Measurements from ENCODE around the gene GPT2. TPM values are rescaled to one million over a fixed set of nuclear protein-coding genes. Genes with fewer than 3 reads are reported as not detected.

The GPT2 gene
- total and polyA plus RNA-seq, 2 donors (not counting 3 experiments of a cell fraction or from before 2014, with no cell fraction given): 10.8 to 17.9 TPM

DNA sequence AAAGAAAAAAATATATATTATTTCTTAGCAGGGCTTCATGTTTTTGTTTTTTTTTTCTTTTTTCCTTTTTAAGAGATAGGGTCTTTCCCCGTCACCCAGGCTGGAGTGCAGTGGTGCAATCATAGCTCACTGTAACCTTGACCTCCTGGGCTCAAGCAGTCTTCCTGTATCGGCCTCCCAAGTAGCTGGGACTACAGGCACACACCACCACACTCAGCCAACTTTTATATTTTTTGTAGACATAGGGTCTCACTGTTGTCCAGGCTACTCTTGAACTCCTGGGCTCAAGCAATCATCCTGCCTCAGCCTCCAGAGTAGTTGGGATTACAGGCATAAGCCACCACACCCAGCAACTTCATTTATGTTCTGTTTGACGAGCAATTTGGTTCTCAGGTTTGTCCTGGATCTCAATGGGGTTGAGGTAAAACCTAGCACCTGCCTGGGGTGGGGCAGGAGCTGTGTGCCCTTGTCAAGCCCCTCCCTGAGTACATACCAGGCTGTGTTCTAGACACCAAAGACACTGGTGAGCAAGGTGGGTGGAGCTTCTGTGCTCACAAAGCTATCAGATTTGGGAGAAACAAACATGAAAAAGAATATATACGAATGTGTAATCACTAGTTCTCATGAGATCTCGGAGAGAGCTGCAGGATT lies 19.2 kb downstream of the GPT2 start:
- dilution Hi-C loops (cut with MboI; ENCODE audit: extremely low pct_ligation_motif_present, low sequenced_read_pairs) (no loop called here), intact Hi-C loops (cut with micrococcal nuclease) (no loop called here)
- H3K36me3 ChIP-seq (ENCODE audit: control insufficient read depth in 2 of 2, extremely low read depth in 1 of 2, insufficient read depth in 2 of 2, low read length in 2 of 2): peaks cover 0 to 11% of the 10 kb centered on the region in 2 experiments
- no peak overlapping the region for H3K27ac ChIP-seq (ENCODE audit: insufficient read depth, low read depth, low read length)
- ChIA-PET CTCF (interaction anchor here (1.5 to 12.9 kb wide), 3 partner anchors 43 to 52 kb away, joined by 4 to 401 read pairs (median 5); no protein-coding TSS in a partner anchor), POLR2A (no interaction called here)
- H3K9me1 ChIP-seq (replicated peaks; ENCODE audit: control insufficient read depth, extremely low read depth, insufficient read depth, low read length): no peaks in the 10 kb centered on the region
- H3K79me2 ChIP-seq (ENCODE audit: control insufficient read depth, insufficient read depth, low read length): no peaks in the 10 kb centered on the region
- no peaks in the 10 kb centered on the region for H4K20me1 ChIP-seq (replicated peaks; ENCODE audit: control insufficient read depth, extremely low read depth, insufficient read depth, low read length)
- DNase-seq (ENCODE audit: low read depth, low spot score) (no peak), FAIRE-seq (no peak)
- H3K27me3 ChIP-seq (ENCODE audit: control insufficient read depth in 2 of 2, insufficient read depth in 2 of 2, low read length in 2 of 2): no peaks in the 10 kb centered on the region
- TF ChIP-seq, protein P1, sequence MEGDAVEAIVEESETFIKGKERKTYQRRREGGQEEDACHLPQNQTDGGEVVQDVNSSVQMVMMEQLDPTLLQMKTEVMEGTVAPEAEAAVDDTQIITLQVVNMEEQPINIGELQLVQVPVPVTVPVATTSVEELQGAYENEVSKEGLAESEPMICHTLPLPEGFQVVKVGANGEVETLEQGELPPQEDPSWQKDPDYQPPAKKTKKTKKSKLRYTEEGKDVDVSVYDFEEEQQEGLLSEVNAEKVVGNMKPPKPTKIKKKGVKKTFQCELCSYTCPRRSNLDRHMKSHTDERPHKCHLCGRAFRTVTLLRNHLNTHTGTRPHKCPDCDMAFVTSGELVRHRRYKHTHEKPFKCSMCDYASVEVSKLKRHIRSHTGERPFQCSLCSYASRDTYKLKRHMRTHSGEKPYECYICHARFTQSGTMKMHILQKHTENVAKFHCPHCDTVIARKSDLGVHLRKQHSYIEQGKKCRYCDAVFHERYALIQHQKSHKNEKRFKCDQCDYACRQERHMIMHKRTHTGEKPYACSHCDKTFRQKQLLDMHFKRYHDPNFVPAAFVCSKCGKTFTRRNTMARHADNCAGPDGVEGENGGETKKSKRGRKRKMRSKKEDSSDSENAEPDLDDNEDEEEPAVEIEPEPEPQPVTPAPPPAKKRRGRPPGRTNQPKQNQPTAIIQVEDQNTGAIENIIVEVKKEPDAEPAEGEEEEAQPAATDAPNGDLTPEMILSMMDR (IDR thresholded peaks at IDR 0.05; ENCODE audit: extremely low read depth in 1 of 2, insufficient read depth in 1 of 2, low read depth in 1 of 2, low read length in 2 of 2): no peak
- no peak for TF ChIP-seq POLR2A (IDR thresholded peaks at IDR 0.05; ENCODE audit: low read depth, low read length)
- TF ChIP-seq FOS (IDR thresholded peaks at IDR 0.05; ENCODE audit: borderline replicate concordance, insufficient read depth, low read length): no peak
- no peak for TF ChIP-seq JUN (IDR thresholded peaks at IDR 0.05; ENCODE audit: borderline replicate concordance, insufficient read depth, insufficient read length, low read depth)
- no peak for TF ChIP-seq MYC (IDR thresholded peaks at IDR 0.05; ENCODE audit: low read depth, low read length)
- TF ChIP-seq GATA2 (IDR thresholded peaks at IDR 0.05; ENCODE audit: insufficient read depth, insufficient read length, low read depth, low read length): no peak
- TF ChIP-seq, protein P2, sequence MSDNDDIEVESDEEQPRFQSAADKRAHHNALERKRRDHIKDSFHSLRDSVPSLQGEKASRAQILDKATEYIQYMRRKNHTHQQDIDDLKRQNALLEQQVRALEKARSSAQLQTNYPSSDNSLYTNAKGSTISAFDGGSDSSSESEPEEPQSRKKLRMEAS (IDR thresholded peaks at IDR 0.05; ENCODE audit: insufficient read depth, insufficient read length): no peak
- no peak for TF ChIP-seq POLR2AphosphoS5 (IDR thresholded peaks at IDR 0.05; ENCODE audit: insufficient read depth, low read depth, low read length)
- no peak for TF ChIP-seq EZH2 (IDR thresholded peaks at IDR 0.05; ENCODE audit: borderline replicate concordance, low read depth, low read length, severe bottlenecking)
- H3K4me1 ChIP-seq (ENCODE audit: control insufficient read depth, extremely low read depth, insufficient read depth, low read length): no peaks in the 10 kb centered on the region
- no peak overlapping the region for H3K4me3 ChIP-seq (replicated peaks in 1 of 3; ENCODE audit: insufficient read depth in 1 of 3, low read depth in 1 of 3, low read length in 3 of 3)
- H2AFZ ChIP-seq (ENCODE audit: low read depth, low read length): no peak overlapping the region
- no peak overlapping the region for H3K4me2 ChIP-seq (ENCODE audit: insufficient read depth, low read length)
- H3K9ac ChIP-seq (replicated peaks; ENCODE audit: extremely low read depth, insufficient read depth, low read length): no peak overlapping the region
- no peaks in the 10 kb centered on the region for H3K9me3 ChIP-seq (replicated peaks; ENCODE audit: control insufficient read depth, insufficient read depth, low read length)
- BruUV-seq (replicated peaks): no TSS peak

Measured in endothelial cell of umbilical vein (primary cell).